ENCODE measurements around the gene EIF2A.
"Not testable (repeated sequence)": the region's sequence is repeated elsewhere in the genome, so short reads cannot be mapped to it uniquely, and the experiment has no call there.

Gene EIF2A

GRCh38 chr3:150546226-150547044 is at the start of gene EIF2A, which contains the start of gene SERP1:
EIF2A (plus strand) TSS chr3:150546787; CDS start chr3:150546803, 16 bp downstream.
SERP1 (minus strand) TSS chr3:150546496; CDS start chr3:150546135, 361 bp downstream.
- DNase-seq (ENCODE audit: low read depth in 2 of 2), result peak; percentile 98 to 99

GRCh38 chr3:150497956-150498355 is 48.6 kb upstream of the EIF2A start:
- no peak for DNase-seq (ENCODE audit: low read depth in 2 of 2)

GRCh38 chr3:150500960-150501359 is 45.6 kb upstream of the EIF2A start:
- DNase-seq (ENCODE audit: low read depth in 2 of 2), result not testable (repeated sequence)

- no peak for DNase-seq (ENCODE audit: low read depth in 2 of 2)
These were observed 43.0 kb upstream of the EIF2A start for GRCh38 chr3:150503402-150504099.

GRCh38 chr3:150504483-150504882 is 42.1 kb upstream of the EIF2A start:
- no peak for DNase-seq (ENCODE audit: low read depth in 2 of 2)

GRCh38 chr3:150508401-150508800 is 38.2 kb upstream of the EIF2A start:
- no peak for DNase-seq (ENCODE audit: low read depth in 2 of 2)

GRCh38 chr3:150509780-150510179 is 36.8 kb upstream of the EIF2A start:
- DNase-seq (ENCODE audit: low read depth in 2 of 2), result no peak

GRCh38 chr3:150511122-150511821 is 35.3 kb upstream of the EIF2A start:
- no peak for DNase-seq (ENCODE audit: low read depth in 2 of 2)

GRCh38 chr3:150515210-150515609 is 31.4 kb upstream of the EIF2A start:
- DNase-seq (ENCODE audit: low read depth in 2 of 2), result no peak

GRCh38 chr3:150519026-150519425 is 27.6 kb upstream of the EIF2A start:
- DNase-seq (ENCODE audit: low read depth in 2 of 2), result no peak

- no peak for DNase-seq (ENCODE audit: low read depth in 2 of 2)
These were observed 26.2 kb upstream of the EIF2A start for GRCh38 chr3:150520408-150520807.

- no peak for DNase-seq (ENCODE audit: low read depth in 2 of 2)
These were observed 25.1 kb upstream of the EIF2A start for GRCh38 chr3:150521463-150521862.

- DNase-seq (ENCODE audit: low read depth in 2 of 2), result no peak
These were observed 23.0 kb upstream of the EIF2A start for GRCh38 chr3:150523538-150523937.

GRCh38 chr3:150527464-150528255 is 18.9 kb upstream of the EIF2A start:
- DNase-seq (ENCODE audit: low read depth in 2 of 2), result no peak

- DNase-seq (ENCODE audit: low read depth in 2 of 2), result no peak
These were observed 18.2 kb upstream of the EIF2A start for GRCh38 chr3:150528354-150528797.

- DNase-seq (ENCODE audit: low read depth in 2 of 2), result no peak
These were observed 14.8 kb upstream of the EIF2A start for GRCh38 chr3:150531775-150532174.

GRCh38 chr3:150535204-150535603 is 11.4 kb upstream of the EIF2A start:
- DNase-seq (ENCODE audit: low read depth in 2 of 2), result no peak

- no peak for DNase-seq (ENCODE audit: low read depth in 2 of 2)
These were observed 8.0 kb upstream of the EIF2A start for GRCh38 chr3:150538324-150539208.

GRCh38 chr3:150540297-150540696 is 6.3 kb upstream of the EIF2A start:
- DNase-seq (ENCODE audit: low read depth in 2 of 2), result no peak

- DNase-seq (ENCODE audit: low read depth in 2 of 2), result no peak
These were observed 5.6 kb upstream of the EIF2A start for GRCh38 chr3:150540991-150541390.

Measured in stimulated activated CD8-positive, alpha-beta memory T cell treated with anti-CD3 and anti-CD28 coated beads, Interleukin-15, amount 100 ng/mL, for 4 hours (primary cell).